HG02970 (cell line): ENCODE measurements around the gene SNED1.
"Not testable (repeated sequence)": the region's sequence is repeated elsewhere in the genome, so short reads cannot be mapped to it uniquely, and the experiment has no call there.

Experiments
- ATAC-seq: cut with Tn5 transposase; IDR thresholded peaks from one replicate; pipeline ENCODE4 v1.9.1; 2021; ENCODE audit warnings: mild to moderate bottlenecking, moderate library complexity, moderate number of reproducible peaks; ENCODE audit not compliant: unreplicated experiment, low FRiP score

Gene SNED1

GRCh38 chr2:241074901-241075540, 76.6 kb downstream of the SNED1 start:
- ATAC-seq = no peak

DNA sequence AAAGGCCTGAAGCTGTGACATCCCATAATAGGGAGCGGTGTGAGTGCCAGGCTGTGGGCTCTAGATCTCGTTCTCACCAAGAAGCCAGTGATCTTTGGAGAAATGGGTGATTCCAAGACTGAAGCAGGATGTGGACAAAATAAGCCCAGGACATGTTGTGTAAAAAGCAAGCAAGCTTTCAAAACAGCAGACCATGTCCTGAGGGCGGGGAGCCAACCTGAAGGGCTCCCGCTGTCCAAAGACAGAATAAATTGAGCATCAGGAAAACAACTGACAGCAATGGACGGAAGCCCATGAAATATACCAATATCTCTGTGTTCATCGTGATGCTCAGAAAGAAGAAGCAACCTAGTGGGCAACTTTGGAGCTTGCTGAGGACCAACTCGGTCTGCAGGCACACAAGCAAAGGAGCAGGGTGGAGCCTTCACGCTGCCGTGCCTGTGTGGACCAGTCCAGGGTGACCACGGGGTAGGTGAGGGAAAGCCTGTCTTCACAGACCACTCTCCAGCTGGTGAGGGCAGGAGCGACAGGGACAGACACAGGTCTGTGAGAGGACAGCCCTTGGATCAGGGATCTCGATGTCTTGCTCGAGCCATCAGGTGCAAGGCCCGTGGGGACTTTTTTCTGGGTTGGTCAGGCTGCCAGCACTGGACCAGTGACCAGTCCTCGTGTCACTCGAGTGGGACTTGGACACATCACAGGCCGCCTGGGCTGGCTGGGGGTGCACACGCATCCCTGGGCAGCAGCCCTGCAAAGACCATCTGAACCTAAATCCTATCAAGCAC, 82.2 kb downstream of the SNED1 start:
- no peak for ATAC-seq

GRCh38 chr2:241081190-241081642, 82.8 kb downstream of the SNED1 start:
- no peak for ATAC-seq

DNA sequence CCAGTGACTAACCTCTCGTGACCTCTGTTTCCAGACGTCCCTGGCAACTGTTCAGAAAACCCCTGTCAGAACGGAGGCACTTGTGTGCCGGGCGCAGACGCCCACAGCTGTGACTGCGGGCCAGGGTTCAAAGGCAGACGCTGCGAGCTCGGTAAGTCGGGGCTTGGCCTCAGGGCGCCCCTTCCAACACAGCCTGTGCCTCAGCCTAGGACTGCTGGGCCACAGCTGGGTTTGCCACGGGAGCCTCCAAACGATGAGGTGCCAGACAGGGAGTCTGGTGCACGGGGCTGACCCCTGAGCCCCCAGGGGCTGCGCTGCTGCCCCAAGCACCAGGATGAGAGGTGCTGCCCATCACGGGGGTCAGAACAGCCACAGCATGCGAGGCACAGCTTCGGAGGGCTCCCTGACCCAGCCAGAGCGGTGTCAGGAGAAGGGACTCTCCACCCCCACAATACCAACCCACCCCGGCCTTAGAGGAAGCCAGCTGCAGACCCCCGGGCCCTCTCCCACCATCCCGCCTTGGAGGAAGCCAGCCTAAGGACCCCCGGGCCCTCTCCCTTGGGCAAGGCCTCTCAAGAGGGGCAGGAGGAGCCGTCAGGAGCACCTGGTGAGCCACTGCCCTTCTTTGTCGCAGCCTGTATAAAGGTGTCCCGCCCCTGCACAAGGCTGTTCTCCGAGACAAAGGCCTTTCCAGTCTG, 83.4 kb downstream of the SNED1 start:
- no peak for ATAC-seq

DNA sequence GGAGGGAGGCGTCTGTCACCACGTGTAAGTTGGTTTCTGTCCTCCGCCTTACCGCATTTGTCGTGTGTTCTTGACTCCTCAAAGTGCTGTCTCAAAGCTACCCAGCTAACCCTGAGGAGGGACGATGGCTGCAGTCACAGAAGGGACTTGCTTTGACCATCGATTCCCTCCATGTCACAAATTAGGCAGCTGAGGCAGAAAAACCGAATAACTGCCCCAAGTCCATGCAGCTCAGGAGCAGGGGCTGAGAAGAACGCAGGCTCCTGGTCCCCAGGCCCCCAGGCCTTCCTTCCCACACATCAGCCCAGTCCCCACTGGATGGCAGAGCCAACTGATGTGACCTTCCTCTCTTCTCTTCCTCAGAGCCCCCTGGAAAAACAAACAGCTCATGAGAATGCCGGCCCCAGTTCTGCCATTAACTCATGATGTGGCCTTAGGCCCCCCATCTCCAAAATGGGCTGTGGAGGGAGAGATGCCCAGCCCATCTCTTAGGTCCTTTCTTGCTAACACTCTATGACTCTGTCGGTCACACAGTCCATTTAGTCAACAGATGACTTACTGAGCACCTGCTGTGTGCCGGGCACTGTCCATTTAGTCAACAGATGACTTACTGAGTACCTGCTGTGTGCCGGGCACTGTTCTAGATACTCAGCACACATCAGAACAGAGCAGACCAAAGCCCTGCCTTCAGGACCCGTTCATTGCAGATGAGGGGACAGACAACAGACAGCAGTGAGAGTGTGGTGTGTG, 84.1 kb downstream of the SNED1 start:
- ATAC-seq = no peak

- no peak for ATAC-seq
Measured at GRCh38 chr2:241083091-241083415, 84.6 kb downstream of the SNED1 start.

DNA sequence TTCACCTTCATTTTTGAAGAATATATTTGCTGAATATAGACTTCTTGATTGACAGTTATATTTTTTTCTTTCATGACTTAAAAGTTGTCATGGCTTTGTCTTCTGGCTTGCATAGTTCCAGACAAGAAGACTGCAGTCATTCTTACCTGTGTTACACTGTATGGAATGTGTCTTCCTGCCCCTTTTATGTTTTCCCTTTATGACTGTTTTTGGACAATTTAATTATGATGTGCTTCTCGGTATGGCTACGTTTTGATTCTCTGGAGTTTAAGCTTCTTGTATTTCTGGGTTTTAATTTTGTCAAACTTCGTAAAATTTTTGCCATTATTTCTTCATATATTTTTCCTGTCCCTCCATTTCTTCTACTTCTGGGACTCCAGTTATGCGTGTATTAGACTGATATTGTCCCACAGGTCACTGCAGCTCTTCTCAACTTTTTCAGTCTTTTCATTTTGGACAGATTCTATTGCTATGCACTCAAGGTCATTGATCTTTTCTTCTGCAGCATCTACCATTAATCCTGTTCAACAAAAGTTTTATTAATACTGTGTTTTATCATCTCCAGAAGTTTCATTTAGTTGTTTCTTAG, 86.5 kb downstream of the SNED1 start:
- no peak for ATAC-seq

DNA sequence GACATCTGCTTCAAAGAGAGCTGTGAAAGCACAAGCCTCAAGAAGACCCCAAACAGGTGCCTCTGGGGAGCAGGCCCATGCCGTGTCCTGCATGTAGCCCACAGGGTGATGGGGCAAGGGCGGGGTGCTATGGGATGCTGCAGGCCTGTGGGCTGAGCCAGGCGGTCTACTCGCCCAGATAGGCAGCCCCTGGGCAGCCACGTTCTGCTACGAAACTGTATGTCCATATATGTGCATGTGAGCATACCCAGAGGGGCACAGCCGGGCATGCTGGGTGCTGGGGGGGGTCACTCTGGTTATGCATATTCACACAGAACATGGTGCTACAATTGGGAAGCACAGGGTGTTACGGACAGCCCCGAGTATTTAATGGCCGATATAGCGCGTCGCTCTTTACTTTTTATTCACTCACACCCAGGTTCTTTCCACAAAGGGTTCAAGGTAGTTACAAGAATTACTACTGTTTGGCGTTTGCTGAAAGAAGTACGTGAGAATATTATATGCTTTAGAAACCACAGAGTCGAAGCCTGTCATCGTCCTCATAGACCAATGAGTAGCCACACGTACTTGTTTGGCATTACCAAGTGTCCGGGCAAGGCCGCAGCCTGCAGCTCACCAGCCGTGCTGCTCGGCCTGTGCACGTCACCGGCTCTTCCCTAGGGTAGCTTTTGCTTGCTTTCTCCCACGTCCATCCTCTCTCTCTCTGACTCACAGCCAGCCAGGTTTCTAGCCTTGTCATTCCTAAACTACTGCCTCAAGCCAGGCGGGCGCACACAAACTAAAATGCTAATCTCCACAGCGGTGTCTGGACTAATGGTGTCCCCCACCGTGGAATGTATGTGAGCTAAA, 89.2 kb downstream of the SNED1 start:
- ATAC-seq = no peak

DNA sequence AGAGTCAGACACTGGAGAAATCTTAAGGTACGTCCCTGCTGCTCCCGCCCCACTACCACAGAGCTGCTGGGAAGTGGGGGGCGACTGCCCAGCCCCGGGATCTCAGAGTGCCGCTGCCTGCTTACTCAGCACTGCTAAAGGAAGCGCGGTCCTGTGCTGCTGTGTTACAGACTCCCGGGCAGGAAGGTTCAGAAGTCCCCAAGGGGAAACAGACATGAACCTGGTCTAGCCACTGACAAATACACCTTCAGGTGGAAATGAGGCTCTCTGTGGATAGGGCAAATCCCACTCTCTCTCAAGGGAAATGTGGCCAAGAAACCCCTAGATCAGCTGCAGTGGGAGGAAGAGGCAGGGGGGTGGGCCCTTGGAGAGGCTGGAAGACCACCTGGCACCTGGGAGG, 90.0 kb downstream of the SNED1 start:
- ATAC-seq = no peak

DNA sequence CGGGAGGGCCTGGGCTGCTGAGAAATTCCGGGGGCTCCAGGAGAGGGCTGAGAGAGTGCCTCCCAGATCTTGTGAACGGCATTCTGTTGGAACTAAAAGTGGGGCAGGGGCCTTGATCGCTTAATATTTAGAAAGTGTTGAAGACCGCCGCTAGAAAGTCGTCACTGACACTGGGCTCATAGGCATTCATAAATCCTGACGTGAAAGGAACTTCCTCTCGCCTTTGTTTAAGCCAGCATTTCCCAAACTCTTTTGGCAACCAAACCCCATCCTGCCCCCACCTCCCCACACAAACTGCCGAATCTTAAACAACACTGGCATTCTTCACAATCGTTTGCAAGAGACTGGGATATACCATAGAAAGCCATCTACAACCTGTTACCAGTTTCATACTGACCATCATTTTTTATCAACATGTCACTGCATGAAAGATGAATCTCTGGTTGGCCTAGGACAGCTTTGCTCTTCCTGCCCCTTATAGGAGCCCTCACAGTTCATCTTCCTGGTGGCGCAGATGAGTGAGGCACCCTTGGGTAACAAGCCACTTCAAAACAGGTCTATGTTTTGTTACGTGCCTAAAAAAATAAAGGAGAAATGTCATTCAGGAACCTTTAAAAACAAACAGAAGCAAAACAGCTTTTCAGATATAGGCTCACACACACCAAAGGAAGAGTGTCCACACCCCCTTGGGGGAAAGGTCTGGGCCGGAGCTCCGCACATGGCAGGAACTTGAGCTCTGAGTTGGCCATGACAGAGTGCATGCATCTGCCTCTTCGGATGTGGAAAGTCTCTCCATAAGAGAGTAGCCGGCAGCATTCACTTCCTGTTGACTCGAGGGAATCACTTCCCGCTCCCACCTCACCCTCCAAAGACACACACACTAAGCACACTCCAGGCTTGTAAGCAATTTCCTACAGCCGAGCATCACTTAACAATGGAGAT, 90.6 kb downstream of the SNED1 start:
- no peak for ATAC-seq

DNA sequence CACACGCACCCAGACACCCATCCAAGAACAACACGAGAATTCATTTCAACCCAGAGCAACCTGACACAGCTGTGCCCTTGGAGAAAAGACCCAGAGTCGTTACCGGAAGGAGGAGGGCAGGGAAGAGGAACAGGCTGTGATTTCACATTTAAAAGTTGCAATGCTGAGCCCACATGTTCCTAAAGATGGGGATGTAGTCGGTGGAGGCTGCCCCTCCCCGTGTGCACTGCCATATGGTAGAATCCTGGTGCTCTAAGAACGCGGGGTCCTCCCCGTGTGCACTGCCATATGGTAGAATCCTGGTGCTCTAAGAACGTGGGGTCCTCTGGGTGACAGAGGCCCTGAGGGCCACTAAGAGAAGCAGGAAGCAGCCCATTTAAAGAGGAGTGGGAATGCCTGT, 92.8 kb downstream of the SNED1 start:
- no peak for ATAC-seq

DNA sequence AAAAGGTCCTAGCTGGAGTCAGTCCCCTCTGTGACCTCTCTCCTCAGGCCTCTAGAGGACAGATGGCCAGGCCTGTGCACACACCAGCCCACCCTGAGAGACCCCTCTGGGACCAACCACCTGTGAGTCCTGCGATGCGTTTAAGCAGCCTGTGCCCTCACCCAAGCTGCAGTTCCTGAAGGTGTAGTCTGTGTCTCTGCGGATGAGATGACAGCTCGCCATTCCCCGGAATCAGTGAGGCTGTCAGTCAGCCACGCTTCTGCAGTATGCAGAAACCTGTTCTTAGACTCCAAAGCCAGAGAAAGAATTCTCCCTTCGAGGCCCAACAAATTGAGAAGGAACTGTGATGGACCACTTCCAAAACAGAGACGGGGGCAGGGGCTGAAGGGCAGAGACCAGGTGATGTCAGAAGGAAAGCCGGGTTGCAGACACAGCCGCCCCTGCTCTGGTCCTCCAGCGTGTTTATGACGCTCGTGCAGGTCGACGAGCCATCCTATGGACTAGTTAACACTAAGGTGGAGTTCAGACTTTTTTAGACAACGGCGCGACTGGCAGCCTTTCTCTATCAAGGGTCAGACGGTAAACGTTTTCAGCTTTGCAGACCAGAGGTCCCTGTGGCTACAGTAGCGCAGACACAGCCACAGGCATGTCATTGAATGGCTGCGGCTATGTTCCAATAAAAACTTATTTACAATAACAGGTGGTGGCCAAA, 93.5 kb downstream of the SNED1 start:
- ATAC-seq = no peak

GRCh38 chr2:241092677-241093076, 94.3 kb downstream of the SNED1 start:
- no peak for ATAC-seq

GRCh38 chr2:241093133-241093781, 94.8 kb downstream of the SNED1 start:
- not testable (repeated sequence) for ATAC-seq

DNA sequence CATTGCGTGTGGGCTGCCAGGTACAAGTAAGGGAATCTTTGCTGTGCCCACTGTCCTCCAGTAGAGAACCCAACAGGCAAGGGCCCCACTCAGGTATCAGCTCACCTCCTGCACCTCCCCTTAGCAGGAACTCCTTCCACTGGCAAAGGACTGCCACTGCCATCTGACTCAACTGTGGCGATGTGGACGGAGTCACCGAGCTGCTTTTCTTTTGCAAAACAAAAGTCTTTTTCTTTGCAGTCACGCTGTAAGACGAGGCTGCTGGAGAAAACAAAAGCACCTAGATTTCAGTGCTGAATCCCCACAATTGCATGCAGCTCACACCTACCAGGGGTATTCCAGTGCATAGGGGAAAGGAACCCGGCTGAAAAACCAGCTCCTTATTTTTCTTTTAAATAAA, 95.8 kb downstream of the SNED1 start:
- ATAC-seq = no peak

GRCh38 chr2:241094924-241095420, 96.6 kb downstream of the SNED1 start:
- ATAC-seq = no peak

GRCh38 chr2:241095594-241096290, 97.3 kb downstream of the SNED1 start:
- ATAC-seq = no peak
